ENCODE measurements around the gene SYT2. TPM values are rescaled to one million over a fixed set of nuclear protein-coding genes. Genes with fewer than 3 reads are reported as not detected.
"Not testable (repeated sequence)": the region's sequence is repeated elsewhere in the genome, so short reads cannot be mapped to it uniquely, and the experiment has no call there.

The SYT2 gene
- total and polyA plus RNA-seq, 12 donors, result under 0.01 to 0.07 (median 0.02) TPM; not detected in 9

GRCh38 chr1:202624088-202624780 lies 86.0 kb downstream of the SYT2 start:
- Histone ChIP-seq H3K9me3 (no peaks in the 10 kb centered on the region), H3K27me3 (peaks cover 0 to 75% (median 0%) of the 10 kb centered on the region in 7 donors)

GRCh38 chr1:202623476-202623875 lies 86.8 kb downstream of the SYT2 start:
- not testable (repeated sequence) for DNase-seq

More at GRCh38 chr1:202624088-202624780, 86.0 kb downstream of the SYT2 start:
- no peak for TF ChIP-seq CTCF (IDR thresholded peaks at IDR 0.05)
- no peak overlapping the region for H3K4me3 ChIP-seq
- H3K4me1 ChIP-seq, result peaks cover 2 to 44% (median 29%) of the 10 kb centered on the region in 9 donors
- ATAC-seq (peak in 1 of 8 donors; percentile 2), DNase-seq (no peak)
- H3K27ac ChIP-seq, result no peak overlapping the region
- WGBS, 2 donors, result 88% methylated on average over 7 of the region's 7 CpGs
- intact Hi-C loops (cut with DNase I), result loop anchor here in 3 of 10 donors (5.0 to 10.0 kb wide), 4 partner anchors 37 to 279 kb away; partner anchors contain the start of genes PPP1R12B (in 1 of the 3) and UBE2T (in 1 of the 3)
- H3K36me3 ChIP-seq, result no peaks in the 10 kb centered on the region

DNA sequence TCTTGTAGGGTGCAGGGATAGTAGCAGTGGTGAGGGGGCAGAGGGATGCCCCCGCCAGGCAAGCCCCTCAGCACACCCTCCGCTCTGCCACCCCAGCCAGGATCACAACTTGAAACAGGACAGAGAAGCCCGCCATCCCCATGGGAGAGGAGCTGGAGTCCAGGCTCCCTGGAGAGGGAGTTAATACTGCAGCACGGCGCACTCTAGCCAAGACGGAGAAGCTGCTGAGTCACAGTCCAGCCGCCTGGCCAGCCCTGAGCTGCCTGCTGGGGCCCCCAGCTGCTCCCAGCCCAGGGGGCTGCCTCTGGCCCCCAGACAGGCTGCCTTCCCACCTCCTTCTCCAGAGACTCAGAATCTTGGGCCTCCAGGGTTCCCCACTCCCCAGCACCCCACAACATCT lies 87.2 kb downstream of the SYT2 start:
- Histone ChIP-seq H3K9me3 (no peaks in the 10 kb centered on the region), H3K4me3 (no peak overlapping the region), H3K27me3 (peaks cover 0 to 83% (median 0%) of the 10 kb centered on the region in 7 donors), H3K36me3 (no peaks in the 10 kb centered on the region), H3K27ac (peak overlapping the region in 2 of 10 donors; percentile 14 to 25), H3K4me1 (peaks cover 2 to 54% (median 36%) of the 10 kb centered on the region in 9 donors)
- ATAC-seq, result peak; percentile 23 to 67 (median 48)
- WGBS, 2 donors, result 54% methylated on average over 7 of the region's 7 CpGs
- TF ChIP-seq CTCF (IDR thresholded peaks at IDR 0.05), result no peak
- DNase-seq, result peak; percentile 24 to 44
- intact Hi-C loops (cut with DNase I), result loop anchor here in 3 of 10 donors (5.0 to 10.0 kb wide), 4 partner anchors 36 to 278 kb away; partner anchors contain the start of genes PPP1R12B (in 1 of the 3) and UBE2T (in 1 of the 3)

More at GRCh38 chr1:202623476-202623875, 86.8 kb downstream of the SYT2 start:
- not testable (repeated sequence) for H3K4me3 ChIP-seq, H3K36me3 ChIP-seq, H3K9me3 ChIP-seq, ATAC-seq
- Histone ChIP-seq H3K27me3 (peaks cover 0 to 82% (median 0%) of the 10 kb centered on the region in 7 donors), H3K27ac (peak overlapping the region in 2 of 10 donors; percentile 14 to 25), H3K4me1 (peaks cover 2 to 52% (median 32%) of the 10 kb centered on the region in 9 donors)
- 68 to 73% methylated on average over 12 of the region's 12 CpGs for WGBS, 2 donors
- intact Hi-C loops (cut with DNase I), result loop anchor here in 3 of 10 donors (5.0 to 10.0 kb wide), 4 partner anchors 36 to 279 kb away; partner anchors contain the start of genes PPP1R12B (in 1 of the 3) and UBE2T (in 1 of the 3)

DNA sequence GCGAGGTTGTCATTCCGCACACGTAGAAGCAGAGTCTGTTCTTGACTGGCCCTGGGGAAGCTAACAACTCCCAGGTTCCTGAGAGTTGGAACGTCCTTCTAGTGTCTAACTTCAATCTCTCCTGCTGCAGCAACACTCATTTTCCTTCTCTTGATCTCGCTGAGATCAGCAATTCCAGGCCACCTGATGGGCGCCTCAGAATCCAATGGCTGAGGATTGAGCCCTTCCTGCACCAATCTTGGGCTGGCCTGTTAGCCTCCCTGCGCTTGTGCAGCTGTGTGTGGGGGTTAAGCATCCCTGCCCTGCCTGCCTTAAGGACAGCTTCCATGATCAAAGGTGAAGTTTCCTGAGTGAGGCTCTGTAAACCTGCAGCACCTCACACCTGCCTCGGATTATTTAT lies 87.9 kb downstream of the SYT2 start:
- Histone ChIP-seq H3K36me3 (no peaks in the 10 kb centered on the region), H3K4me3 (no peak overlapping the region), H3K27ac (no peak overlapping the region), H3K9me3 (no peaks in the 10 kb centered on the region), H3K4me1 (peaks cover 2 to 52% (median 36%) of the 10 kb centered on the region in 9 donors), H3K27me3 (peaks cover 0 to 83% (median 0%) of the 10 kb centered on the region in 7 donors)
- TF ChIP-seq CTCF (IDR thresholded peaks at IDR 0.05), result no peak
- ATAC-seq, result no peak
- WGBS, 2 donors, result 93 to 96% methylated on average over 8 of the region's 8 CpGs
- no peak for DNase-seq
- intact Hi-C loops (cut with DNase I), result loop anchor here in 3 of 10 donors (5.0 to 10.0 kb wide), 4 partner anchors 35 to 278 kb away; partner anchors contain the start of genes PPP1R12B (in 1 of the 3) and UBE2T (in 1 of the 3)
